Fibroblast of skin of back (primary cell): Measurements from ENCODE around the gene YTHDF1.

Experiments used
- DNase-seq: peaks from one replicate; pipeline ENCODE4 v3.0.0-alpha.2; 2013

YTHDF1 gene

GRCh38 chr20:63206878-63207277 is 9.1 kb downstream of the YTHDF1 start:
- no peak for DNase-seq

DNA sequence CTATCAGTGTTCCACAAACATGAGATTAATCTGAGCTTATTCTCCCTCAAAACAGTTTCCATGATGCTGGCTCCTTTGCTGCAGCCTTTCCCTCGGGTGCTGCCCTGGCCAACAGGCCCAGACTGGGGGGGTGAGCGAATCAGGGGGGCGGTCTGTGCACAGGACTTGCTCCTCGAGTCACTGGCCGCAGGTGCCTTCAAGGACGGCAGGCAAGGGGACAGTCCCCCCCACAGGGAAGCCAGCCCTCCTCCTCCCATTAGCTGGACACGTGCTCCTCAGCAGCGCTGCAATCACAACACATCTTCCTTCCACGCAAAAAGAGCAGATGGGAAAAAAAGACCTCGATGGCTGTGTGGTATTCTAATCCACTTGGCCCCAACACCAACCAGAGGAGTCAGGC is 10.0 kb downstream of the YTHDF1 start:
- no peak for DNase-seq

DNA sequence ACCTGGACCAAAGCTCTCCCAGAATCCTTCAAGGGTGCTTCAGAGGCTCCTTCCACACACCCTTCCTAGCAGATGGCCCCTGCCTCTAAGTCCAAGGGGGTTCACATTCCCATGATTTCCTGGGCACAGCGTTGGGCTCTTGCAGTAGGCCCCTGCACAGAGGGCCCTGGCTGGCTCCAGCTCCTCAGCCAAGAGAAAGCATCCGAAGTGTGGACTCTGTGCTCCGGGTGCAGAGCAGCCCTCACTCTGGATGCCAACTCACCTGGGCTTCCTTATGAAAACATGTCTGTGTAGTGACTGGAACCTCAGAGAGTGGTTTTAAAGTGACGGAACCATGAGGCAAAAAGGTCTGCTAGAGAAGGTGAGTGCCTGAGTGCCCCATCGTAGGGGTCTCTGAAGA is 11.6 kb downstream of the YTHDF1 start:
- no peak for DNase-seq

DNA sequence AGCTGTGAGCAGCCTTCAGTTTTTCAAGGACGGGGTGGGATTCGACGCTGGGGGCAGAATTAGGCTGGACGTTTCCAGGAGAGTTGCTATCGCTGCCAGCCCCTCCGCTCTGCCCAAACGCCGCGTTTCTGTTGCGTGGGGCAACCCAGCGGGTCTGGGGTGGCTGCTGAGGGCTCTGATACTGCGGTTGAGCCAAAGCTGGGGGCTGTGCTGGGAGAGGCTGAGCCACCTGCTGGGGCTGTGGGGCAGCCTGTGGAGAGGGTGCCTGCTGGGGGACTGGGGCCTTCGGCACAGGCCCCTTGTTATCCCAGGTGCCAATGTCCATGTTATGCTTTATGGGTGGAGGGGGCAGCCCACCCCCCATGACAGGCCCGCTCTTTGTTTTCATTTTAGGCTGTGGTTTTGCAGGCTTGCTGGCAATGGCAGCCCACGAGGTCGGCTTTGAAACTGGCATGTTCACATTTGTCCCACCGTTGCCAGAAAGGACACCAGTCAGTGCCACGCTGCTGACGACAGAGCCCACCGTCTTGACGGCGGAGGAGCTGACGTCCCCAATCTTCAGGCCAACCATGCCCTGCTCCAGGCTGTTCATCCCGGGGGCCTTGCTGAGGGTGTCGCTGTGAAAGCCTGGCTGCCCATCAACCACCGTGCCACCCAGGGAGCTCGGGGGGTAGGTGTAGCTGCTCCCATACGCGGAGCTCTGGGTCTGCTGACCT is 13.0 kb downstream of the YTHDF1 start:
- no peak for DNase-seq

DNA sequence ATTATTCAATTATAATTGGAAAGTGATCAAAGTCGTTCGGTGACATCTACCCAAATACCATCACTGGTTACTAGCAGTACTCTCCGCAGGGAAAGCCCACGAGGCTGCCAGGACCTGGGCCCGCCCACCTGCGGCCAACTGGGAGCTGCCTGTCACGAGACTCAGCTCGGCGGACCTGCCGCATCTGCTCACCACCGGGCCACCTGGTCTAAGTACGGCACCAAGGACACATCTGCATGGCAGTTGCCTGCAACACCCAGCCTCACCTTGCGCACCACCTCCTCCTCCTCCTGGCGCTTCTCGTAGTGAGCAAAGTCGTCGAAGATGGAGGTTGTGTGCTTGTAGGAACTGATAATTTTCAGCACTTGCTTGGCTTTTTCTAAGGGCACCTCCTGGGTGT is 13.9 kb downstream of the YTHDF1 start:
- no peak for DNase-seq

DNA sequence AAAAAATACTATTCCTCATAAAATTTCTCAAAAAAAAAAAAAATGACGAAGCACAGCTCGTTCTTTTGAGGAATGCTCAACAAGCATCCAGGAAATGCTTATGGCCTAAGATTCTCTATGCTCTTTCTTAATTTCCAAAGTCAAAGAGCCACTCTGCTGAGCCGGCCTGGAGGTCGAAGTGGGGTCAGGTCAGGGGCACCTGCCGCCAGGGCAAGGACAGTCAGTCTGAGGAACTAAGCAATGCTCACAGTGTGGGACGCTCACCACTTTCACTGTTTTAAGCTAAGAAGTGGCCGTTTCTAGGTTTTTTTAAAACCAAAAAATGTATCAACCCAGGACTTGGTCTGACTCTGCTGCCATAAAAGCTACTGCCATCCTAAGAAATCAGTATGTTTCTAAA is 17.3 kb downstream of the YTHDF1 start:
- no peak for DNase-seq

DNA sequence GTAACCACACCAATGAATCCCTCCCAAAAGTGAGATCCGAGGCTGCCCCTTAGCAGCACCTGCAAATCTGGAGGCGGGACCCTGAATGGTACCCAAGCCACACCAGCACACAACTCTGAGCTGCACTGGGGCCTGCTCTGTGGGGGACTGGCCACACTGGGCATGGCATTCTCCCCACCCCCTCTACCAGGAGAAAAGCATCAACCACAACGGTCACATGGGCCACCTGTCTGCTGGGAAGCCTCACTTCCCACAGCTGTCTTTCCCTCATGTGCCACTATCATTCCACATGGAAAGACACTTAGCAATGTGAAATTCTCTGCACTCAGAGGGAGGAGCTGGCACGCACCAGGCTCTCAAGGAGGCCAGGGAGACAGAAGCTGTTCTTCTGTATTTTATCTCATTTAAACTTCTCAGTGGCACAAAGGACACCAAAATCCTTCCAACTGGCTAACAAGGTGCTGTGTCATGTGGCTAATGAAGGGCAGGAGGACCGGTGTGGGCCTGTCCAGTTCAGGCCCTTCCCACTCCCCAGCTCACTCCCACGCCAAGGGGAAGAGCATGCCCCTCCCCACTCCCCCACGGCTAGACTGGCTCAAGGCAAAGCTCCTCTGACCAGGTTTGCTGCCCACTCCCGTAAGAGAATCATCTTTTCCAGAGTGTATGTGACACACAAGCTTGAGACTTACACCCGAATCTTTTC is 19.0 kb downstream of the YTHDF1 start:
- no peak for DNase-seq

GRCh38 chr20:63194797-63195173 is 21.1 kb downstream of the YTHDF1 start:
- no peak for DNase-seq

- no peak for DNase-seq
These were observed 21.7 kb downstream of the YTHDF1 start for GRCh38 chr20:63194007-63194796.

DNA sequence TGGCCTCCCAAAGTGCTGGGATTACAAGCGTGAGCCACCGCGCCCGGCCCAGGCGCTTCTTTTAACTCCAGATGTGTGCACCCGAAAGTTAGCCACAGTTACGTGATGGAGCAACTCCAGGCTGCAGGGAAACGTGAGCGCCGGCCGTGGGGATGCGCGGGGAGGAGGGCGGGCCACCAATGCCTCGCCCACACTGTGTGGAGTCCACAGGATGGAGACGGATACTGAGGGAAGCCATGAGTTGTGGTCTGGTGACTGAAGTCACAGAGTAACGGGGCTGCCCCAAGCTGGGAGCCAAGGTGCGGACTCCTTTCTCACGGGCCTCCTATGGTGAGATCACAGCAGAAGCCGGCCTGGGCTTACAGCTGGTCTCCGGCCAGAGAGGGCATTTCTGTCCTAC is 23.2 kb downstream of the YTHDF1 start:
- DNase-seq = no peak

DNA sequence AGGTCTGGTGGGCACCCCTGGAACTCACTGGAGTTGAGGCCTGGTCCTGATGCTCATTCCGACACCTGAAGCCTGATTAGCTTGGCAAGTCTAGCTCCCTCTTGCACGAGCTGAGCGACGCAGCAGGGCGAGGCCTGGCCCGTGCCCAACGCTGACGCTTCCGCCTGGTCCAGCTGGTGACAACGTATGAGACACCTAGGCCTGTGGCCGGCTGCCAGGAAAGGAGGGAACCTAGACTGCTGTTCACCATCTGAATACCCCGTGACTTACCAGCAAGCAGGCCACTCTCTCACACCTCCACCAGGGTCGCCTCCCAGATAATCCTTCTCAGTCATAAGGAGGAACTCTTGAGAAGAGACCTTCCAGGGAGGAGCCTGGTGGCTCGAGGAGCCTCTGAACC is 24.5 kb downstream of the YTHDF1 start:
- DNase-seq = no peak

DNA sequence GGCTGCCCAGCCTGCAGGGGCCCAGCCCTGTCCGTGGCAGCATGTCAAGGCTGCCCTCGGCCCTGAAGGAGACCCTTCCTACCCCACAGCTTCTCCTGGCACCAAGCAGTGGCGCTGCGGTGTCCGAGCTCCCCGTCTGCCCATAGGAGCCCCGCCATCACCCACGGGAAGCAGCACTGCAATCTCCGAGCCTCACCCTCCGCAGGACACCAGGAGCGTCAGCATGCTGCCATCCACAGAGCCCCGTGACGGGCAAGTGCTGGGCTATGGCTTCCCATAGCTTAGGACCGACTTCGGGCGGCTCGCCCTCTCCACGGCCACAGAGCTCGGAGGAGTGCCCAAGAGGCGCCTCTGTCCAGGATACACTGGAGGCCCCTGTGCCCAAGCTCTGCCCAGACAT is 25.1 kb downstream of the YTHDF1 start:
- no peak for DNase-seq

- no peak for DNase-seq
These were observed 25.9 kb downstream of the YTHDF1 start for GRCh38 chr20:63189846-63190559.

DNA sequence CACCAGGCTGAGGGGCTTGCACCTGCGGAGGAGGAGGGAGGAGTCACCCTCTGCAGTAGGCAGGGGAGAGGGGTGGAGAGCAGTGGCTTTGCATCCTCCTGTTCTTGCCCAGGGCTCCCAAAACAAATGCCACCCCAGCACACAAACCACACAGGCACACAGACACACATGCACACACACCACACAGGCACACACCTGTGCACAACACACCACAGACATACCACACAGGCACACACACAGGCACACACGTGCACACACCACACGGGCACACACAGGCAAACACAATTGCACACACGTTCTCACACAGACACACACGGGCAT is 26.6 kb downstream of the YTHDF1 start:
- DNase-seq = no peak

GRCh38 chr20:63188641-63189321 is 27.1 kb downstream of the YTHDF1 start:
- no peak for DNase-seq

DNA sequence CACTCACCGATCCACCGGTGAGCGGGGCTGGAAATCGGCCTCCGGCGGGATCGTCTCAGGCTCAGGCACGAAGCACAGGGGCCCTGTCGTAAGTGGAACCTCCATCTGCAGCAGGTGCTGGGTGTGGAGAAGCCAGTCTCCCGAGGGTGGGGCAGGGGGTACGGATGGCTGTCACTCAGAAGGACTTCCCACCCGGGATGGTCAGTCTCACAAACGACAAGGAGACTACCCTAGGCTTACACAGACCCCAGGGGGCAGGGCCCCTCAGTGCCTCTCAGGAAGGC is 27.8 kb downstream of the YTHDF1 start:
- no peak for DNase-seq

- DNase-seq = no peak
These were observed 28.4 kb downstream of the YTHDF1 start for GRCh38 chr20:63187338-63188158.

DNA sequence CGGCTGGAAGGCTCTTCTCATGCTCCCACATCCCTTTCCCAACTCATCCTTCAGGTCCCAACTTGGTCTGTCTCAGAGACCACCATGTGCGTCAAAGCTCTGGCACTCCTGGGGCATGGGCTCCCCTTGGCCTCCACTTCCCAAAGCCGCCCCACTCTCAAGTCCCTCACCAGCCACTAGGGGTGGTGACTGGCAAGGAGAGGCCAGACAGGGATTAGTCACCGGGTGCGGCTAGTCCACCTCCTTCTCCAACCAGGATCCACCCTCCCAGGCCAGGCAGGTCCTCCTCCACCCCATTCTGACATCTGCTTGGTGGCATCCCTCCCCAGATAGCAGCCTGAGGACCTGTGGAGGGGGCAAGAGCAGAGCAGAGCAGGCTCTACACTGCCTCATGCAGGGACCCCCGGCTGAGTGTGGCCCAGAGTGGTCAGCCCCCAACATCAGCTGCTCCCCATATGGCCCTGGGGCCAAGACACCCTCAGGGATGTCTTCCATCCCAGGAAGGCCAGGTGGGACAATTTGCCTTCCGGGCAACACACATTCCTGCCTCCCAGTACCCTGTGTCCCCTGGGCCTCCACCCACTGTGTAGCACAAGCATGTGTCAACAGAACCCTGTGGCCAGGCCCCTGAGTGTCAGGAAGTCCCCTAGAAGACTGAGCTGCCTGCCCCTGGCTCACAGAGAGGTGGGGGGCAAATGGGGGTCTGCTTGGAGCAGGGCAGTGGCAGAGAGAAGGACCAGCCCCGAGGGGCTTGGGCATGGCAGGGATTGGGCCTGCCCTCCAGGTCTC is 29.2 kb downstream of the YTHDF1 start:
- DNase-seq = peak; percentile 33

DNA sequence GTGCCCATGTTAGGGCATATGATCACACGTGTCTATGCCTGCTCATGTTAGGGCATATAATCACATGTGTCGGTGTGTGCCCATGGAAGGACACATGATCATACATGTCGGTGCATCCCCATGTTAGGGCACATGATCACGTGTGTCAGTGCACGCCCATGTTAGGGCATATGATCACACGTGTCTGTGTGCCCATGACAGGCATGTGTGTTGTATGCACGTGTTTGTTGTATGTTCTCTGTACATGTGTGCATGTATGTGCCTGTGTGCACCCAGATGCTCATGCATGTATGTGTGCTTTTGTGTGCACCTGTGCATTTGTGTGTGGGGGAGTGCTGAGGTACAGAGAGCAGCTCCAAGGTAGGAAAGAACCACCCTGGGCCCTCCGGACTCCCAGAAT is 29.8 kb downstream of the YTHDF1 start:
- no peak for DNase-seq

GRCh38 chr20:63185215-63185796 is 30.6 kb downstream of the YTHDF1 start:
- DNase-seq = no peak
